NCI-H1105 treated with DMSO at 0.1 percent for 48 hours (cell line): ENCODE measurements around the gene CRHR1.

Source experiments
- DNase-seq: peaks from one replicate; lab custom pipeline; 2025; lab: John Stamatoyannopoulos, UW

Gene CRHR1

DNA sequence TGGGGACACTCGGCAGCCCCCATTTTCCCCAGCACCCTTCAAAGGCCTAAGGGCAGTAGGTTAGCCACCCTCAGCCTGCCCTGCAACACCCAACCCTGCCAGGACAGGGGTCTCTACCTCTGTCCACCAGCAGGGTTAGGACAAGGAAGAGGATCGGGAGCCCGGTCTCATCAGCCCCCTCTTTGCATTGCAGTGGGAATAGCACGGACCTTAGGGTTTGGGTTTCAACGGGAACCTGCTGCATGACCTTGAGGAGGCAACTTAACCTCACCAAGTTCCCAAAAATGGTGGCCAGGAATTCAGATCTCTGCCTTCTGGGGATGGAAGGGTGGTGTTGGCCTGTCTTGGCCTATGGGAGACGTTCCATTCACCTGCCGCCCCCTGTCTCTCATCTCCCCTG is 40.4 kb downstream of the CRHR1 start:
- DNase-seq, result no peak

DNA sequence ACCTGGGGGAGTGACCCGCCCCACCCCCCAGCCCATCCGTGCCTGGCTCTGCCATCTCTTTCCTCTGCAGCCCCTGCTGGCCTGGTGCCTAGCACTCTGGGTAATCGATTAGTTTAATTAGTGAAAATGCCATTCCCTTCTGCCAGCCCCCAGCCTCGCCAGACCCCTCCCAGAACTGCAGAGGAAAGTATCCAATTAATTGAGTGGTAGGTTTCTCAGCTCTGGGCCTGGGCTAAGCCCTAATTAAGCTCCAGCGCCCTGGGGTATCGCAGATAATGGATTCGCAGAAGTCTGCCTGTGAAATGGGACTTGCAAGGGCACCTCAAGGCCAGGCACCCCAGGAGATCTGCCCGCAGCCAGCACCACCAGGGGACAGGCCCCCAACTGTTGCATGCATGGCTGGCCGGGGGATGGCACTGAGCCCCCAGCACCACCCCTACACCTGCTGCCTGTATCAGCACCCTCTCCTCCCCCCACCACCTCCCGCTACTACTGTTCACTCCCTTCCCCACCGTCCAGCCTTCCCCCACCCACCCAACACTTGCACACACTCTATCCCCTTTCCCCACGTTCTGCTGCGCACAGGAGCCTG is 40.9 kb downstream of the CRHR1 start:
- no peak for DNase-seq

DNA sequence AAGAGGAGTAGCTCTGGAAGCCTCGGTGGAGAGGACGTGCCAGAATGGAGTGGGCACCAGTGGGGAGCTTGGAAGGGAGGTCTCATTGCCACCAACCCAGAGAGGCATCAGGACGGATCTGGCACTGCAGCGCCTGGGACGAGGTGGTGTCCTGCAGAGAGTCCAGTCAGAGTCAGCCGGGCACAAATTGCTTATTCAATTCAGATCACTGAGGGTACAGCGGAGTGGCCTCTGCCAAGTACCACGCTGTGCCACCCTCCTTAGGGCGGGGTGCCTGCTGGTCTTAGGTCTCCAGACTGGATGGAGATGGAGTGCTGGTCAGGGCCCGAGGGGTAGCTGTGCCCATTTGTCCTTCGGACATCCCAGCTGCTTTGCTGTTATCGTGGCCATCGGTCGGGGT is 41.7 kb downstream of the CRHR1 start:
- no peak for DNase-seq

DNA sequence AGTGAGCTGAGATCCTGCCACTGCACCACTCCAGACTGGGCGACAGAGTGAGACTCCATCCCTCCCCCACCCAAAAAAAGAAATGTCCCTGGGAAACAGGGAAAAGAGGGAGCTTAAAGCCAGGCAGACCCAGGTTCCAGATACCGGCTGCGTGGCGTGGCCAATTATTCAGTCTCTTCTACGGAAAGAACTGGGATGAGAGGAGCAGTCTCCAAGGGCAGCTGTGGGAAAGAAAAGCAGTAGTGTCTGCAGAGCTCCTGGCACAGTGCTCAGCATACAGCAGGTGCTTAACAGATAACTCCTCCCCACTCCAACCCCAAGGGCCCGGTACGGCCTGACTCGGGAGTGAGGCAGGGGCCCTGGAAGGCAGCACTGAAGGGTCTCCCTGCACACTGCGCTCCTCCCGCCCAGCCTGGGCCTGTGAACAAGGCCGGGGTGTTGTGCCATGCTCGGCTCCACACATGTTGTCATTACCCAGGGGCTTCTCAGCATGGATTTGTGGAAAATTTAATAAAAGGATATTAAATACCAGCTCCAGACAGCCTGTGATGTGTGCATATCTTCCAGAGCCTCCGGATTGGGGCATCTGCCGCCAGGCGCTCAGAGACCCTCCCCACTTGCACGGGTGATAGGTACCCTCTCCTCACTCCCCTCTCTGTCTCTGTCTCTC is 42.9 kb downstream of the CRHR1 start:
- DNase-seq, result no peak

DNA sequence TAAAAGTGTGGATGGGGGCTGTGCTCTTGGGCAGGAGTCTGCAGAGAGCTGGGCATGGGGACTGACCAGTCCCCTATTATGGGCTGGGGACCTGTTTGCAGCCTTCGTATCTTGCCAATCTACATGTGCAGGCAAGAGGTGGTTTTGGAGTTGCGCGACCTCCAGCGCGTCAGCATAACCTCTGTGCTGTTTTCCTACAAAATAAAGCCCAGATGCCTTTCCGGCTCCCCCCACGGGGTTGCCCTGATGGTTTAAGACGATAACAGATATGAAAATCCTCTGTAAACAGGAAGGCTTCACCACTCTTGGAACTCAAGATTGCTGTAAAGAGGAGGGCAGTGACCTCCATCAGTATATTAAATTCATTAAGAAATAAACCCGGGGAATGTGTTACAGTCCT is 44.1 kb downstream of the CRHR1 start:
- DNase-seq, result no peak

DNA sequence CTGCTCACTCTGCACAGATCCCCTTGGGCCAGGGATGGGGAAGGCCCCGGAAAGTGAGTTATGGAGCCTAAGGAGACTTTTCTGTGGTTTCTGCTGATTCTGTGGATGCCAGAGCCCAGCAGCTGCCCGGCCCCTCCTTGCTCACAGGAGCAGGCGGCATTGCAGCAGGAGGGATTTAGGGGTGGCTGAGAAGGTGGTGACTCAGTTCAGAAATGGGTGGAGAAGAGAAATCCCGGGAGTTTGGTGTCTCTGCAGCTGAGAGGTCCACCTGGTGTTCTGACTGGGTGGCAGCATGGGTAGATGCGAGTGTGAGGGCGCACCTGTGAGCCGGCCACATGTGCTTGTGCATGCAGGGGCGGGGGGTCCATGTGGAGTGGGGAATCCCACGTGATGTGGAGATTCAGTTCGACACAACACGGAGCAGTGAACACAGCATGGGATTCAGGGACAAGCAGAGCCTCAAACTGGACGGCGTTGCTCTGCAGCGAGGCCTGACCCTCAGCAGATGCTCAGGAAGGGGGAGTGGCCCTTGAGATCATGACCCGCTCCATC is 44.5 kb downstream of the CRHR1 start:
- no peak for DNase-seq

DNA sequence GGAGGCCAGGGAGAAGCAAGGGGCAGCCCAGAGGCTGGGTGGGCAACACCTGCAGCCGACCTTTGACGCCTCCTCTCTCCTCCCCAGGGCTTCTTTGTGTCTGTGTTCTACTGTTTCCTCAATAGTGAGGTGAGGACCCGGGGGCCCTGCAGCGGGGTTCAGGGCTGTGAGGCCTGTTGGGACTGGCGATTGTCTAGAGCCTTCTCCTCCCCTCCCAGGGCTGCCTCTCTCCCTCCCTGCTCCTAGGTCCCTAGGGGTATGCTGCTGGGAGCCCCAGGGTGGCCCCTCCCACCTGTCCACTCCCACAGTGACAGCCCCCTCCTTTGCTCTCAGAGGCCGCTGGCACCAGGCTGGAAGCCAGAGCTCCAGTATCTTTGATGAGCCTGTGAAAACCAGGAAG is 49.8 kb downstream of the CRHR1 start:
- no peak for DNase-seq

DNA sequence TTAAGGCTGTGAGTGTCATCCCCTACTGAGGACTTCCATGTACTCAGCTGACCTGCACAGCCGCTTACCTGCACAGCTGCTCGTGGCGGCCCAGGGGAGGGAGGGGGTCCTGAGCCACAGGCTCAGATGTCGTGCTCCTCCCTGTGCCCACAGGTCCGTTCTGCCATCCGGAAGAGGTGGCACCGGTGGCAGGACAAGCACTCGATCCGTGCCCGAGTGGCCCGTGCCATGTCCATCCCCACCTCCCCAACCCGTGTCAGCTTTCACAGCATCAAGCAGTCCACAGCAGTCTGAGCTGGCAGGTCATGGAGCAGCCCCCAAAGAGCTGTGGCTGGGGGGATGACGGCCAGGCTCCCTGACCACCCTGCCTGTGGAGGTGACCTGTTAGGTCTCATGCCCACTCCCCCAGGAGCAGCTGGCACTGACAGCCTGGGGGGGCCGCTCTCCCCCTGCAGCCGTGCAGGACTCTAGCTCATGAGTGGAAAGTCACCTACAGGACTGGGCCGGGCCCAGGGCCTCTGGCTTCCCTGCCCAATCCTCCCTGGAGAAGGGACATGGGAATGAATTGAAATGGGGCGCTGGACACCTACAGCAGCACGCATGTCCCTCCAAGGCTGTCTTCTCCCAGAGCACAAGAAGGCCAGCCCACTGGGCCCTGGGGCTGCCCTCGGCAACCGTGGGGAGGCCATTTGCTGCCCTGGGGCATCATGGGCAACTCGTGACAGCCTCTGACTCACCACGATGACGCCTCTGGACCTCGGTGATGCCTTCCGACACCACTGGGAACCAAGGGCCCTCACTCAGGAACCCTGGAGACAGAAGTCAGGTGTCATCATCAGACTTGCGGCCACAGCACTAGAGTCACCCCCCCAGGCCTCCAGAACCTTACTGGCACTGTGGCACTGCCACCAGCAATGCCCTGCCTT is 50.6 kb downstream of the CRHR1 start:
- no peak for DNase-seq

DNA sequence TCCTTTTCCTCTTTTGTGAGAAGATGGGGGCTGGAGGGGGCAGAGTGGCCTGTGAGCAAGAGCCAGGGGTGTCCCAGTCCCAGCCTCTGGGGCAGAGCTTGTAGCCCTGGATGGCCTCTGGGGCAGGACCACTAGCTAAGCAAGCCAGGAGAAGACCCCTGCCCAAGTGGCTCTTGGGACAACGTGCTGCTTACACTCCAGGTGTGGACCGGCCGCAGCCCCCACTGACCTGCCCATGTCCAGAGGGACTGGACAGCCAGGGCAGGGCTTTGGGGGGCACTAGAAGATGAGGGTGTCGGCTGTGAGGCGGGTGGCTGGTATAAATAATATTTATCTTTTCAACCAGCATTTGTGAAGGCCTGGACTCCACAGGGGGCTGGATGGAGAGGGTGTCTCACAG is 51.4 kb downstream of the CRHR1 start:
- no peak for DNase-seq

DNA sequence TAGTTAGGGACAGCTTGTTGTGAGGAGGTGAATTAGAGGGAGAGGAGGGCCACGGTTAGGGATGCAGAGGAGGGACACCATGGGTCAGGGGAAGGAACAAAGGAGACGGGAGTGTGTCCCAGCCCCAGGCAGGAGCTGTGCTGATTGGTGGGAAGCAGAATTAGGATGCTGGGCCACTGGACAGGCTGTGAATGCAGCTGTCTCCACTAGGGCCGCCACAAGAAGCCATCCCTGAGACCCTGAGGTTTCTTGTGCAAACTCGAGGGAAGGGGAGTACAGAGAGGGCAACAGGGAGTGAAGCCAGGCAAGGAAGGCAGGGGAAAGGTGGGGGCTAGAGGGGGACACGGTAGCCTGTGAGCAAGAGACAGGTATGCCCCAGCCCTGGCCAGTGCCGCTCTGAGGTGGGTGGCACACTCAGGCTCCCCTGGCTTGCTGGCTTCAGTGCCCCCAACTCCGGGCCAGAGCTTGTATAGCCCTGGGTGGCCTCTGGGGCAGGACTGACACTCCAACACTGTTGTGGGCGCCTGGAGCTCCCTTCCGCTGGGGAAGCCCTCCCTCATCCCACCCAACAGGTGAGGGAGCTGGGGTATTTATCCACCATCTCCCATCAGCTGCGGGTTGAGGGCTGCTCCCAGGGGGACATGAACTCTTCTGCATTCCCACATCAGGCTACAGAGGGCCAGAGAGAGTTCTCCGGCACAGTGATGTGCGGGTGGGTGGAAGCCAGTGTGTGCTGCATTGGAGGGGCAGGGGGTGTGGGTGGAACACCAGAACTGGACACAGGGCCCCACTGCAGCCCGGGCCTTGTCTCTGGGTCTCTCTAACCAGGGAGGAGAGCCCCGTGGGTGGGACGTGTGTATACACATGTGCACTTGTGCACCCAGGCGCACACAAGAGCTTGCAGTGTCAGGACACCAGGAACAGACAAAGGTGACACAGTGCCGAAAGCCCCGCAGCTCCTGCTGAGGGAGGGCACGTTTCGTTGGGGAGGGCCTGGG is 52.2 kb downstream of the CRHR1 start:
- no peak for DNase-seq

DNA sequence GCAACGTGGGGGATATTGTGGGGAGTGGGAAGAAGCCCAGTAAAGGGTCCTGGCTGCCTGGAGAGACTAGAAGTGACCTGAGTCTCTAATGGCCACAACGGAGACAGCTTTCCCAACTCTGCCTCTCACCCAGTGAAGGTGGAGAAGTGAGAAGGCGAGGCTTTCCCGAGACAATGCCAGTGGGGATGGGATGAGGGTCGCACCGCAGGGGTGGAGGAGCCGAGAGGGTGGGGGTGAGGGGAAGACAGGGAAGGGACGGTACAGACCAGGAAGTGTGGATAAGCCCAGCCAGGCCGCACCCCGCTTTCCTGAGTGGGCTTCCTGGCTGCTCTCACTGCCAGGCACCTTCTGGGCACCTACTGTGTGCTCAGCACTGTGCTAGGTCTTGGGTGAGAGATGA is 53.1 kb downstream of the CRHR1 start:
- no peak for DNase-seq

DNA sequence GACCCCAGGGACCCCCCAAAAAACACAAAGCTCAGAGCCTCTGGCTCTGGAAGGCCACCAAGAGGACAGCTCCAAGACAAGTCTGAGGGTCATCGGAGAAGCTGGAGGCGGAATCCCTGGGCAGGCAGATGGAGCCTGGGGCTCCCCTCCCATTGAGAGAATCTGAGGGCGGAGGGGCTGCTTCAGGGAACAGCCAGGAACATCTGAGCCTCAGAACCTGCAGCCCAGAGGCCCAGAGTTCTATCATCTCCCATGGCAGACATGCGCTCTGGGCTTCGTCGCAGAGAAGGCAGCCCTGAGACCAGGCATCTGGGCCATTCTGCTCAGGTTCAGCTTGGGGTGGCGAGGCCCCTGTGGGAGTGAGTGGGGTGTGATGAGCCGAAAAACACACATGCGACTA is 53.5 kb downstream of the CRHR1 start:
- DNase-seq, result no peak

DNA sequence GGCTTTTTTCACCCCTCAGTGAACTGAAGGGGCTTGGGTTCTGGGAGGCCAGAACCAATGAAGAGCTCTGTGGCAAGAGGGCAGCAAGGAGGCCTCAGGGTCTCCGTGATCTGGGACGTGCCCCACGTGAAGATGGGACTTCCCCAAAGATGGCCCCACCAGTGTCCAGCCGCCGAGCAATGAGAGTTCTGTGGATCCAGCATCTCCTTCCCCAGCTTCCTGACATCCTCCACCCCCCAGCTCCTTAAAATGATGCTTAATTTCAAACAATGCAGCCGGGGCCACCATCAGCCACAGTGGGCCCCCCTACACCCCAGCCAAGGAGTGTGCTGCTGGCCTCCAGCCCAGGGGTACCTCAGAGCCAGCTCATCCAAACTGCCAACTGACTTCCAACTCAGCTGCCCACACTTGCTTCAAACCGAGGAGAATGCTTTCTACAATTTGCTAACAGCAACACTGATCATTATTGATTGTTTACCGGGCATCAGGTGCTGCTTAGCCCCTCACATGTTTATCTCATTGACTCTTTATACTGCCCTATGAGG is 54.7 kb downstream of the CRHR1 start:
- no peak for DNase-seq

DNA sequence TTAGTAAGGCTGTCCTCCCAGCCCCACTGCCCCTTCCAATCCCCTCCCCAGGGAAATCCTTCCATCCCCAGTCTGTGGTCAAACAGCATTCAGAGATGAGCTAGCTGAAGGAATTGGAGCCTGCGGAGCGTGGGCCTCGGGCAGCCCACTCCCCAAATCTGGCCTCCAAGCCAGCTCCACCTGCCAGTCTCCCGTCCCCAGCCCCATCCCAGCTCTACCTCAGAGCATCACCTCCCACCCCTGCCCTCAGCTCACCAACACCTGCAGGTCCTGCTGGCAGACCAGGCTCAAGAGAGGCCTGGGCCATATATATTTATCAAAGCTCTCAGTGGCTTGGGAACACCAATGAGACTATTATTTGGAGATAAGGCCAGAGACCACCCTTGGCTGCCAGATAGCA is 55.3 kb downstream of the CRHR1 start:
- DNase-seq, result no peak

DNA sequence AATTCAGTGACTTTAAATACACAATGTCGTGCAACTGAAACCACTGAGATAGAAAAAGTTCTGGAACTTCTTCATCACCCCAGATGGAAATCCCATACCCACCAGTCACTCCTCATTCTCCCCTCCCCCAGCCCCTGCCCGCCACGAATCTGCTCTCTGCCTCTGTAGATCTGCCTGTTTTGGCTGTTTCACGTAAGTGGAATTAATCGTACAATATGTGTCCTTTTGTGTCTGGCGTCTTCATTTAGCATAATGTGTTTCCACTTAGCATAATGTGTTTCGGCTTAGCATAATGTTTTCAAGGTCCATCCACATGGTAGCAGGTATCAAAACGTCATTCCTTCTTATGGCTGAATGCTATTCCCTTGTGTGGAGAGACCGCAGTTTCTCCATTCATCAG is 57.1 kb downstream of the CRHR1 start:
- DNase-seq, result no peak

DNA sequence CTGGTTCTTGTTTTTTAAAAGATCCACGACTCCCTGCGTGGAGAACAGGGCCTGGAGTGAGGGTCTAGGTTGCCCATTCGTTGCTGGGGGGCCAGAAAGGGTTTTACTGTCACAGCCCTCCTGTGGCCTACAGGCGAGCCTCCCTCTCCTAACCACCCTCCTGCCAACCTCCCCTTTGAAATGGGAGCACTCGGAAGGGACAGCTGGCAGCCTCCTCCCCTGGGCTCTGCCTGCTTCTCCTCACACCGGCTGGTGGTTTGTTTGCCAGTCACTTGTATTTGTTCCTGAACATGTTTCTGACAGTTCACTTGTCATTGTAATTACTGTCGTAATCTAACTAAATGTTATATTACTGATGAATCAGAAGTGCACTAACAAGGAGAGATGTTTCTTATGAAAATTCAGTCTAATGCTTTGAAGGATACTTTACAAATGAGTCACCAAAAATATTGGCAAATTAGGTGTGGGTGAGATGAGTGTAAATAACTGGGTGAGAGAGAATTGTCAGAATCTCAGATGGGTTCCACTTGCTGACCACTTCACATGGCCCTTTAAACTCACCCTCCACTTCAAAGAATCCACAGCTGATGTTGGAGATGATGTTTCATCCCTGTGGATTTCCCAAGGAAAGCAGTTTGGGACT is 57.9 kb downstream of the CRHR1 start:
- DNase-seq, result peak; percentile 15

DNA sequence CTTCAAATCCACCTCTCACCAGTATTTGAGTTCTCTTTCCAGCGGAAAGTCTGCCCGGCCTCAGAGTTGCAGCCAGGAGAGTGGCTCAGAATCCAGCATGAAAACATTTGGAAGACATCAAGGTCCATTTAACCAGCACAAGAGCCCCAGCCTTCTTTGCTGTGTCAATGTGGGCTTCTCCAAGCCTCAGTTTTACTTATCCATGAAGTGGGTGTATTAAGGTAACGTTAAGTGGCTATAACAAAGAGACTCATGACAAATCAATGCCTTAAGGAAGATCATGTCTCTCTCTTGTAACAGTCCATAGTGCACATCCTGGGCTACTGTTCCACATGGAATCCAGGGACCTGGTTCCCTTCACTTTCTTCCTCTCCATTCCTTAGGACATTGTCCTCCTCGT is 59.6 kb downstream of the CRHR1 start:
- DNase-seq, result no peak

DNA sequence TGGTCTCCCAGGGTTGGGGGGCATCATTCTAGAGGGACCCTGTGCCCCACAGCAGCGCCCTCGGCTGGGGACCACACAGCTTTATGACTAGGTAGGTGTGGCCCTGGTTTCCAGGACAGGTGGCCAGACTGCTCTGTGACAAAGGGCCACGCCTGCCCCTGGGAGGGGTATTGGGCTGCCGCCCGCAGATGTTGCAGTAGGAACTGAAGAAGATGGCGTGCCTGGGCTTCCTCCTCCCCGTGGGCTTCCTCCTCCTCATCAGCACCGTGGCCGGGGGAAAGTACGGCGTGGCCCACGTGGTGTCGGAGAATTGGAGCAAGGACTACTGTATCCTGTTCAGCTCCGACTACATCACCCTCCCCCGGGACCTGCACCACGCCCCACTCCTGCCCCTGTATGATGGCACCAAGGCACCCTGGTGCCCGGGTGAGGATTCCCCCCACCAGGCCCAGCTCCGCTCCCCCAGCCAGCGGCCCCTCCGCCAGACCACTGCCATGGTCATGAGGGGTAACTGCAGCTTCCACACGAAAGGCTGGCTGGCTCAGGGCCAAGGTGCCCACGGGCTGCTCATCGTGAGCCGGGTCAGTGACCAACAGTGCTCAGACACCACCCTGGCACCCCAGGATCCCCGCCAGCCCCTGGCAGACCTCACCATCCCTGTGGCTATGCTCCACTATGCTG is 60.7 kb downstream of the CRHR1 start, which contains the start of gene SPPL2C:
Gene SPPL2C, plus strand, starts transcription at position 187 of the 681 bp plus-strand sequence. Its CDS starts 26 bp downstream, at position 213.
- DNase-seq, result no peak

DNA sequence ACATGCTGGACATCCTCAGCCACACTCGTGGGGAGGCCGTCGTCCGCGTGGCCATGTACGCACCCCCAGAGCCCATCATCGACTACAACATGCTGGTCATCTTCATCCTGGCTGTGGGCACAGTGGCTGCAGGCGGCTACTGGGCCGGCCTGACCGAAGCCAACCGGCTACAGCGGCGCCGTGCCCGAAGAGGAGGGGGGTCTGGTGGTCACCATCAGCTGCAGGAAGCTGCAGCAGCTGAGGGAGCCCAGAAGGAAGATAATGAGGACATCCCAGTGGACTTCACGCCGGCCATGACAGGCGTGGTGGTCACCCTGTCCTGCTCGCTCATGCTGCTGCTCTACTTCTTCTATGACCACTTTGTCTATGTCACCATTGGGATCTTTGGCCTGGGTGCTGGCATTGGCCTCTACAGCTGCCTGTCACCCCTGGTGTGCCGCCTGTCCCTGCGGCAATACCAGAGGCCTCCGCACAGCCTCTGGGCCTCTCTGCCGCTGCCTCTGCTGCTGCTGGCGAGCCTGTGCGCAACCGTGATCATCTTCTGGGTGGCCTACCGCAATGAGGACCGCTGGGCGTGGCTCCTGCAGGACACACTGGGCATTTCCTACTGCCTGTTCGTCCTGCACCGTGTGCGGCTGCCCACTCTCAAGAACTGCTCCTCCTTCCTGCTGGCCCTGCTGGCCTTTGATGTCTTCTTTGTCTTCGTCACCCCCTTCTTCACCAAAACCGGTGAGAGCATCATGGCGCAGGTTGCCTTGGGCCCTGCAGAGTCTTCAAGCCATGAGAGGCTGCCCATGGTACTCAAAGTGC is 61.5 kb downstream of the CRHR1 start:
- no peak for DNase-seq
